Measurements from ENCODE around the gene RDH16.
"Not testable (repeated sequence)": the region's sequence is repeated elsewhere in the genome, so short reads cannot be mapped to it uniquely, and the experiment has no call there.

RDH16 gene

GRCh38 chr12:56914724-56915123 is 42.7 kb downstream of the RDH16 start:
- no peak for DNase-seq (ENCODE audit: extremely low read depth, low read depth)
- no peak for TF ChIP-seq CTCF (IDR thresholded peaks at IDR 0.05; ENCODE audit: low read depth, low read length, missing control alignments)
- H3K4me3 ChIP-seq (replicated peaks; ENCODE audit: low read depth, low read length) = no peak overlapping the region

GRCh38 chr12:56914256-56914655 is 43.2 kb downstream of the RDH16 start:
- no peak overlapping the region for H3K4me3 ChIP-seq (replicated peaks; ENCODE audit: low read depth, low read length)
- TF ChIP-seq CTCF (IDR thresholded peaks at IDR 0.05; ENCODE audit: low read depth, low read length, missing control alignments) = no peak
- no peak for DNase-seq (ENCODE audit: extremely low read depth, low read depth)

- not testable (repeated sequence) for H3K4me3 ChIP-seq (replicated peaks; ENCODE audit: low read depth, low read length); DNase-seq (ENCODE audit: extremely low read depth, low read depth)
Observed at GRCh38 chr12:56909403-56909802, 48.0 kb downstream of the RDH16 start.

- DNase-seq (ENCODE audit: extremely low read depth, low read depth) = no peak
- H3K4me3 ChIP-seq (replicated peaks; ENCODE audit: low read depth, low read length) = no peak overlapping the region
- no peak for TF ChIP-seq CTCF (IDR thresholded peaks at IDR 0.05; ENCODE audit: low read depth, low read length, missing control alignments)
Observed at GRCh38 chr12:56908136-56908535, 49.3 kb downstream of the RDH16 start.

GRCh38 chr12:56905852-56906251 is 51.6 kb downstream of the RDH16 start:
- DNase-seq (ENCODE audit: extremely low read depth, low read depth) = no peak
- H3K4me3 ChIP-seq (replicated peaks; ENCODE audit: low read depth, low read length) = no peak overlapping the region
- no peak for TF ChIP-seq CTCF (IDR thresholded peaks at IDR 0.05; ENCODE audit: low read depth, low read length, missing control alignments)

GRCh38 chr12:56903374-56903773 is 54.0 kb downstream of the RDH16 start:
- no peak for DNase-seq (ENCODE audit: extremely low read depth, low read depth)
- TF ChIP-seq CTCF (IDR thresholded peaks at IDR 0.05; ENCODE audit: low read depth, low read length, missing control alignments) = no peak
- no peak overlapping the region for H3K4me3 ChIP-seq (replicated peaks; ENCODE audit: low read depth, low read length)
